ENCODE results near the gene KASH5. TPM values are rescaled to one million over a fixed set of nuclear protein-coding genes. Genes with fewer than 3 reads are reported as not detected.

The KASH5 gene
- total RNA-seq, 1 donor from 2014 or later: not detected

DNA sequence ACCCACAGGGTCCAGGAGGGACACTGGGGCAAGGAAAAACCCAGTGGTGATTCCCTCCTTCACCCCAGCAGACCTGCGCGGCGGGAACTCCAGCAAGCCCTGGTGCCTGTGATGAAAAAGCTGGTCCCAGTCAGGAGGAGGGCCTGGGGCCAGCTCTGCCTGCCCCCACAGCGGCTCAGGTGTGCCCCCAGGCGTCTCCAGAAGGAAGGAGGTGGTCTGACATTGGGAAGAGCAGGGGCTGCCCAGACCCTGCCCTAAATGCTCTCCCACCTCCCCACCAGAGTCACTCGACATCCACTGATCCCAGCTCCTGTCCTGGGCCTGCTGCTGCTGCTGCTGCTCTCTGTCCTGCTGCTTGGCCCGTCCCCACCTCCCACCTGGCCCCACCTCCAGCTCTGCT, 29.0 kb downstream of the KASH5 start:
- no peak overlapping the region for H3K4me3 Mint-ChIP-seq (ENCODE audit: unreplicated experiment)
- peaks cover 8% of the 10 kb centered on the region for H3K4me1 Mint-ChIP-seq (ENCODE audit: low read depth)
- H3K36me3 Mint-ChIP-seq (ENCODE audit: low read depth): no peaks in the 10 kb centered on the region
- peaks cover 49% of the 10 kb centered on the region for H3K27me3 Mint-ChIP-seq (ENCODE audit: low read depth)
- TF ChIP-seq, protein P1, sequence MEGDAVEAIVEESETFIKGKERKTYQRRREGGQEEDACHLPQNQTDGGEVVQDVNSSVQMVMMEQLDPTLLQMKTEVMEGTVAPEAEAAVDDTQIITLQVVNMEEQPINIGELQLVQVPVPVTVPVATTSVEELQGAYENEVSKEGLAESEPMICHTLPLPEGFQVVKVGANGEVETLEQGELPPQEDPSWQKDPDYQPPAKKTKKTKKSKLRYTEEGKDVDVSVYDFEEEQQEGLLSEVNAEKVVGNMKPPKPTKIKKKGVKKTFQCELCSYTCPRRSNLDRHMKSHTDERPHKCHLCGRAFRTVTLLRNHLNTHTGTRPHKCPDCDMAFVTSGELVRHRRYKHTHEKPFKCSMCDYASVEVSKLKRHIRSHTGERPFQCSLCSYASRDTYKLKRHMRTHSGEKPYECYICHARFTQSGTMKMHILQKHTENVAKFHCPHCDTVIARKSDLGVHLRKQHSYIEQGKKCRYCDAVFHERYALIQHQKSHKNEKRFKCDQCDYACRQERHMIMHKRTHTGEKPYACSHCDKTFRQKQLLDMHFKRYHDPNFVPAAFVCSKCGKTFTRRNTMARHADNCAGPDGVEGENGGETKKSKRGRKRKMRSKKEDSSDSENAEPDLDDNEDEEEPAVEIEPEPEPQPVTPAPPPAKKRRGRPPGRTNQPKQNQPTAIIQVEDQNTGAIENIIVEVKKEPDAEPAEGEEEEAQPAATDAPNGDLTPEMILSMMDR (IDR thresholded peaks at IDR 0.05): no peak
- H3K9me3 Mint-ChIP-seq (ENCODE audit: low read depth): no peaks in the 10 kb centered on the region
- no peak overlapping the region for H3K27ac Mint-ChIP-seq (ENCODE audit: unreplicated experiment)
- no peak for DNase-seq (ENCODE audit: low spot score)

DNA sequence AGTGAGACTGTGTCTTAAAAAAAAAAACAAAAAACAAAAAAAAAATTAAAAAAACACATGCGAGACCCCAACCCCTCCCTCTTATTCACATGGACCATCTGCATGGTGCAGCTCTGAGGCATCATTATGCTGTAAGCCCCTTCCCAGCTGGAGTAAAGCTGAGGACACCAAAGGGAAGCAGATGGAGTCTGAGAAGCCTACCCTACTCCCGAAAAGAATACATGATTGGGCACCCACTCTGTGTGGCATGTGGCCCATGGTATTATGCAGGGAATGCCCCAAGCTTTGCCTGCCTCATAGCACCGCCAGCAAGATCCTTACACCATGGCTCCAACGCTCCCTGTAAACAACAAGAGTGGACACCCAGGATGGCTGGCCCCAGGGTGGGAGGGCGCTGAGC, 30.5 kb downstream of the KASH5 start:
- TF ChIP-seq, protein P1 (IDR thresholded peaks at IDR 0.05): no peak
- Mint-ChIP-seq H3K27ac (ENCODE audit: unreplicated experiment) (no peak overlapping the region), H3K9me3 (ENCODE audit: low read depth) (no peaks in the 10 kb centered on the region), H3K4me3 (ENCODE audit: unreplicated experiment) (no peak overlapping the region), H3K27me3 (ENCODE audit: low read depth) (peaks cover 56% of the 10 kb centered on the region), H3K36me3 (ENCODE audit: low read depth) (peaks cover 2% of the 10 kb centered on the region), H3K4me1 (ENCODE audit: low read depth) (peaks cover 15% of the 10 kb centered on the region)
- DNase-seq (ENCODE audit: low spot score): no peak

DNA sequence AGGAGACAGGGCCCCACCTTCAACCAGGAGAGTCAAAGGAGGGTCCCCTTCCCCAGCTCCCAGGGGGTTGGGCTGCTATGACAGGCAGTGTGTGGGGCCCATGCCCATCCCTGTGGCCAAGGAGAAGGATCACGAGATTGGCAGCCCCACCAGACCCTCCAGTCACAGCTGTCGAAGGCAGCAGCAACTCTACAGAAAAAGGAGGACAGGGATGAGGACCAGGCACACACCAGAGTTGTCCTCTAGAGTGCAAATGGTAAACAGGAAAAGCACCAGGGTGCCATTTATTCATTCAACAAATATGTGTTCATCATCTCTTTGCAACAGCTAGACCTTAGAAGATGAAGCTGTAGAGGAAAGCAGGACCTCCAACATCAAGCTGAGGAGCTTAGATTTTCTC, 31.1 kb downstream of the KASH5 start:
- TF ChIP-seq, protein P1 (IDR thresholded peaks at IDR 0.05): no peak
- no peak overlapping the region for H3K27ac Mint-ChIP-seq (ENCODE audit: unreplicated experiment)
- H3K9me3 Mint-ChIP-seq (ENCODE audit: low read depth): no peaks in the 10 kb centered on the region
- no peak overlapping the region for H3K4me3 Mint-ChIP-seq (ENCODE audit: unreplicated experiment)
- no peak for DNase-seq (ENCODE audit: low spot score)
- peaks cover 4% of the 10 kb centered on the region for H3K36me3 Mint-ChIP-seq (ENCODE audit: low read depth)
- peaks cover 20% of the 10 kb centered on the region for H3K4me1 Mint-ChIP-seq (ENCODE audit: low read depth)
- peaks cover 62% of the 10 kb centered on the region for H3K27me3 Mint-ChIP-seq (ENCODE audit: low read depth)

DNA sequence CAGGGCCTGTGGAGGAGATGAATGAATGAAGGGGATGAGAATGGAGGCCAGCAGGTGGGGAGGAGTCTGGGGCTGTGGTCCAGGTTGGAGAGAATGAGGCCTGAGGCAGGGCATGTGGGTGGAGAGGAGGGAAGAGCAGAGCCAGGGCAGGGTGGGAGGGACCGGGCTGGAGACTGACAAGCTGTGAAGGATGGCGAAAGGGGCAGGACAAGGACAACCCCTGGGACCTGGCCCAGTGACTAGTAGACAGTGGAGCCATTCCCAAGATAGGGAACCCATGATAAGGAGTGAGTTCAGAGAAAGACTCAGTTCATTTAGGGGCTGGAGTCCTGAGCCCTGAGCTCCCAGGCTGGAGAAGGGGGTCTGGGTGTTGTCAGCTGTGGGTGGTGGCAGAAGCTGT, 32.2 kb downstream of the KASH5 start:
- Mint-ChIP-seq H3K4me1 (ENCODE audit: low read depth) (peaks cover 20% of the 10 kb centered on the region), H3K27me3 (ENCODE audit: low read depth) (peaks cover 71% of the 10 kb centered on the region), H3K36me3 (ENCODE audit: low read depth) (peaks cover 4% of the 10 kb centered on the region), H3K4me3 (ENCODE audit: unreplicated experiment) (no peak overlapping the region), H3K9me3 (ENCODE audit: low read depth) (no peaks in the 10 kb centered on the region), H3K27ac (ENCODE audit: unreplicated experiment) (no peak overlapping the region)
- DNase-seq (ENCODE audit: low spot score): no peak
- TF ChIP-seq, protein P1 (IDR thresholded peaks at IDR 0.05): no peak

DNA sequence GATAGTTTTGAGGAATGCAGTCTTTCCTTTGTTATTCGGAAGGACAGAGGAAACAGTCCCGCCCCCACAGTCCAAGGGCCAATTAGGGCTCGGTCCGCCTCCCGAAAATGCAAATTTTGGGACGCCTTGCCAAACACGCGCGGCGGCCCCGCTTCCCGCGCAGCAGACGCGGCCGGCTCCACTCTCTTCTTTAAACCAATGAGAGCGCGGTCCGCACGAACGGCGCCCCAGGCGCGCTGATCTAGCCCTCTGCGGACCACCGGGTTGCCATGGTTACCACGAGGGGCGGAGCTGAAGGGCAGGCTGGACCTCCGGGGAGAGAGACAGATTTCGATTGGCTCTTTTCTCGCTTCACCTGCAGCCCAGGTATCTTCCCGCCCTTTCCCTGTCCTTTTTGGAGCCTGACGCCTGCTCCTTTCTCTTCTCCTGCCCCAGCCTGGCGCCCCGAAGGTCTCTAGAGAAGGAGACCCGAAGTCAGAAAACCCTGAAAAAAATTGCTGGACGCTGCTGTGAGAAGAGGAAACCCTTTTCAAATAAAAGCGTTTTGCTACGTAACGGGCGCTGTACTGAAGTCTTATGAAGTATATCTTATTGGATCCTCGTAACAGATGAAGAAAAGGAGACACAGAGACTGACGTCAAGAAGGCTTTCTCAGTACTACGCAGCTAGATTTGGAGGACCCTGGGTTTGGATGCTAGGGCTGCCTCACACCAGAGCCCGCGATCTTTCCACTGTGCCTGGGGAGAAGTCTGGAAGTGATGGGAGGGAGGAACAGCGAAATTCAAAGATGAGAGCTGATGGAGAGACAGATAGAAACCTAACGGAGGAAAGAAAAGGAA, 33.2 kb downstream of the KASH5 start:
- H3K4me1 Mint-ChIP-seq (ENCODE audit: low read depth): peaks cover 20% of the 10 kb centered on the region
- H3K27me3 Mint-ChIP-seq (ENCODE audit: low read depth): peaks cover 78% of the 10 kb centered on the region
- DNase-seq (ENCODE audit: low spot score): no peak
- no peaks in the 10 kb centered on the region for H3K9me3 Mint-ChIP-seq (ENCODE audit: low read depth)
- peaks cover 7% of the 10 kb centered on the region for H3K36me3 Mint-ChIP-seq (ENCODE audit: low read depth)
- TF ChIP-seq, protein P1 (IDR thresholded peaks at IDR 0.05): no peak
- peak overlapping the region; percentile 38 for H3K4me3 Mint-ChIP-seq (ENCODE audit: unreplicated experiment)
- no peak overlapping the region for H3K27ac Mint-ChIP-seq (ENCODE audit: unreplicated experiment)

Measured in chondrocyte (in vitro differentiated cells).